Muscle layer of colon (tissue), 2 donors: ENCODE data around the gene ZMYM3.

Source experiments
- H3K27ac ChIP-seq: one replicate; pipeline ENCODE4 v1.7.0; 2013; ENCODE audit warnings: low read depth, mild to moderate bottlenecking, low read length, moderate library complexity
- H3K27me3 ChIP-seq, 2 donors: one replicate each; pipeline ENCODE4 v1.7.0; 2013; ENCODE audit warnings: low read length in 2 of 2, mild to moderate bottlenecking in 2 of 2; ENCODE audit not compliant: insufficient read depth in 2 of 2, control insufficient read depth in 1 of 2
- H3K36me3 ChIP-seq: one replicate; pipeline ENCODE4 v1.7.0; 2013; ENCODE audit warnings: mild to moderate bottlenecking, low read length; ENCODE audit not compliant: insufficient read depth
- H3K4me1 ChIP-seq: one replicate; pipeline ENCODE4 v1.7.0; 2013; ENCODE audit warnings: mild to moderate bottlenecking, low read length; ENCODE audit not compliant: insufficient read depth
- H3K4me3 ChIP-seq, 2 donors: one replicate each; pipeline ENCODE4 v1.7.0; 2013; ENCODE audit warnings: low read length in 2 of 2, low read depth in 1 of 2, mild to moderate bottlenecking in 1 of 2, moderate library complexity in 1 of 2
- H3K9ac ChIP-seq: one replicate; pipeline ENCODE4 v1.7.0; 2013; ENCODE audit warnings: low read length
- H3K9me3 ChIP-seq: one replicate; pipeline ENCODE4 v1.7.0; 2013; ENCODE audit warnings: mild to moderate bottlenecking, low read length
- donor health status: abdominal sarcoma.
- donor health status: Adenocarcinoma of cecum.

Gene ZMYM3

DNA sequence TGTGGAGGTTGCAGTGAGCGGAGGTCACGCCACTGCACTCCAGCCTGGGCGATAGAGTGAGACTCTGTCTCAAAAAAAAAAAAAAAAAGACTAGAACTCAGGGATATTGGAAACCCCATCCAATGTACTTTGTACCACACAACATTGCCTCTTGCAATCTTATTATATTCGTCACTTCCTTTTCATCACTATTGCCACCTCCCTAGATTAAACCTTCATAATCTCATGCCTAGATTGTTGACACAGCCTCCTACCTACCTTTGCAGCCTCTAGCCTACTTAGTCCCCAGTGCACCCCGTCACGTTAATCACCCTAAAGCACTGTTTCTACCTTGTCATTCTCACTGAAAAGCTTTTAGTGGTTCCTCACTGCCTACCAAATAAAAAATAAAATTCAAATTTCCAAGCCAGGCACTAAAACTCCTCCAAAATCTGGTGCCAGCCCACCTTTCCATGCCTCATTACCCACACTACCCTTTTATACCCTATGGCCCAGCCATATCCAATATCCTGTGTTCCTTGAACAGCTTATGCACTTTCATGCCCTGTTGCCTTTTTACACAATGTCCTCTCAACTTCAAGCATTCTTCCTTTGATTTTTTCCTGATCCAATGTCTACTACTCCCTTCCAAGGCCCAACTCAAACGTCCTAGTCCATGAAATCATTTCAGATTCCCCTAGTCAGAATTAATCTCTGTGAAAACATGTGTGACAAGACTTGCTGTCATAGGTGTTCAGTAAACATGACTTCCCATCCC is 54.5 kb downstream of the ZMYM3 start:
- Histone ChIP-seq H3K36me3 (no peaks in the 10 kb centered on the region), H3K9me3 (no peaks in the 10 kb centered on the region), H3K4me1 (no peaks in the 10 kb centered on the region), H3K9ac (no peak overlapping the region), H3K27ac (no peak overlapping the region), H3K4me3 (no peak overlapping the region), H3K27me3 (no peaks in the 10 kb centered on the region)

DNA sequence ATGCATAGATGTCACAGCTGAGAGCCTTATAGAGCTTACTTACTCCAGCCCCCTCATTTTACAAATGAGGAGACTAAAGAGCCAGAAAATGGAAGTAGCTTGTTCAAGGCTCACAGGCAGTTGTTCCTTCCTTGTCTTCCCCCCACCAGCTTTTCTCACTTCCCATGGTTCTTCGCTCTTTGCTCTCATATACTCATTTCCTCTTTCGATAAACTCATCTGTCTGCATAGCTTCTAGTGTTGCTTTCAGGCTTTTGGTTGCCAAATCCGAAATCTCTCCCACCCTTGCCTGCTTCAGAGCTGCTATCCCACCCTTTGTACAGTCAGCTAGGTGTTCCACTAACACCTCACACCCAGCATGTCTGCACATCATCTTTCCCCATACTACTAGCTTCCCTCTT is 55.9 kb downstream of the ZMYM3 start:
- no peaks in the 10 kb centered on the region for H3K36me3 ChIP-seq
- H3K27ac ChIP-seq: no peak overlapping the region
- no peak overlapping the region for H3K4me3 ChIP-seq
- H3K4me1 ChIP-seq: no peaks in the 10 kb centered on the region
- no peaks in the 10 kb centered on the region for H3K9me3 ChIP-seq
- H3K9ac ChIP-seq: no peak overlapping the region
- no peaks in the 10 kb centered on the region for H3K27me3 ChIP-seq

DNA sequence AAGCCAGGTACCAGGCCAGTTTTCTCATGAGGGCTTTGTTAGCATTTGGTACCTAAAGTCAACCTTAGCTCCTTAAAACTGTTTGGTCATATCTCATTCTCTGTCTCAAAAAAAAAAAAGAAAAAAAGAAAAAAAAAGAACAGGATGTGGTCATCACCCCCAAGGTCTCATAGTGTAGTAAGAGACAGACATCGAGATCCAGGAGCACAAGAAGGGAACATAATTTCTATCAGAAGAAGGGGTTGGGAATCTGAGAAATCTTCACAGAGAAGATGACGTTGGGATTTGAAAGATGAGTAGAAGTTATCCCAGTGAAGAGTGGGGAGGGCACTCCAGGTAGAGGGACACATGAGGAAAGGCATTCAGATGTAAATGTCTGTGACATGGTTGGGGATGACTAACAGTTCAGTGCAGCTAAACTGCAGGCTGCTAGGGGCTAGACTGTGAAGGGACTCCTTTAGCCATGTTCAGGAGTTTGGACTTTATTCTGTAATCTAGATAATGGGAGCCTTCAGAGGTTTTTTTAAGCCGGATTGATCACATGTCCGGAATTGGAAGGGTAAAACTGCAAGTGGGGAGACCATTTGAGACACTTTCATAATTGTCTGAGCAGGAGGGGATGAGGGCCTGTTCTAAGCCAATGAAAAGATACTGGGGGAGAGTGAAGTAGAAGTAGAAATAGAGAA is 57.8 kb downstream of the ZMYM3 start:
- H3K36me3 ChIP-seq: no peaks in the 10 kb centered on the region
- no peak overlapping the region for H3K9ac ChIP-seq
- H3K4me1 ChIP-seq: no peaks in the 10 kb centered on the region
- H3K27me3 ChIP-seq: no peaks in the 10 kb centered on the region
- no peak overlapping the region for H3K27ac ChIP-seq
- no peaks in the 10 kb centered on the region for H3K9me3 ChIP-seq
- H3K4me3 ChIP-seq: no peak overlapping the region

- Histone ChIP-seq H3K4me1 (no peaks in the 10 kb centered on the region), H3K9ac (no peak overlapping the region), H3K27me3 (no peaks in the 10 kb centered on the region), H3K27ac (no peak overlapping the region), H3K4me3 (no peak overlapping the region), H3K36me3 (no peaks in the 10 kb centered on the region), H3K9me3 (no peaks in the 10 kb centered on the region)
These were observed 62.7 kb downstream of the ZMYM3 start for GRCh38 chrX:71191248-71191647.
